PC-9 (cell line): Measurements from ENCODE around the gene TBPL2. TPM values are rescaled to one million over a fixed set of nuclear protein-coding genes. Genes with fewer than 3 reads are reported as not detected.

Source experiments
- BruUV-seq: library from RNA; stranded (reverse); fragments of 400-500 nt; replicated peaks from 2 replicates; lab custom pipeline; 2021; lab: Mats Ljungman, UMichigan
- CTCF ChIA-PET: fragments of 300-600 bp; sonication (Branson Sonifier 250); formaldehyde crosslinking; loops from one replicate; lab custom pipeline; 2022; ENCODE audit warnings: antibody characterized with exemption; lab: Charles Lee
- POLR2A ChIA-PET: fragments of 300-600 bp; sonication (Branson Sonifier 250); formaldehyde crosslinking; loops from one replicate; lab custom pipeline; 2022; ENCODE audit warnings: antibody characterized with exemption; ENCODE audit not compliant: unreplicated experiment; lab: Charles Lee
- DNase-seq, 2 experiments: peaks; one replicate each; pipeline versions ENCODE4 v3.0.0 to v3.0.0-alpha.2; 2015 to 2022; ENCODE audit warnings: mixed read lengths in 1 of 2
- H2AFZ ChIP-seq: fragments of 200-600 bp; sonication (generic); 2 replicates; pipeline ENCODE4 v1.8.1; 2017; ENCODE audit warnings: antibody characterized with exemption
- H3F3A ChIP-seq: fragments of 200-600 bp; sonication (generic); 2 replicates; pipeline ENCODE4 v1.8.1; 2017; ENCODE audit warnings: antibody characterized with exemption, mild to moderate bottlenecking, low read depth; ENCODE audit not compliant: insufficient read depth
- H3K27ac ChIP-seq: fragments of 200-600 bp; sonication (generic); 2 replicates; pipeline ENCODE4 v1.6.1; 2016; ENCODE audit warnings: mixed run types
- H3K27me3 ChIP-seq: fragments of 200-600 bp; sonication (generic); 2 replicates; pipeline ENCODE4 v1.6.1; 2016; ENCODE audit warnings: low read depth, mixed run types; ENCODE audit not compliant: insufficient read depth
- H3K36me3 ChIP-seq: fragments of 200-600 bp; sonication (generic); 2 replicates; pipeline ENCODE4 v1.6.1; 2016; ENCODE audit warnings: low read depth, mixed run types
- H3K4me1 ChIP-seq: fragments of 200-600 bp; sonication (generic); replicated peaks from 2 replicates; pipeline ENCODE4 v1.6.1; 2016; ENCODE audit warnings: mixed run types; ENCODE audit not compliant: insufficient read depth
- H3K4me2 ChIP-seq: fragments of 200-600 bp; sonication (generic); 2 replicates; pipeline ENCODE4 v1.6.1; 2017; ENCODE audit warnings: mixed run types
- H3K4me3 ChIP-seq: fragments of 200-600 bp; sonication (generic); 2 replicates; pipeline ENCODE4 v1.6.1; 2016; ENCODE audit warnings: mixed run types
- H3K79me2 ChIP-seq: fragments of 200-600 bp; sonication (generic); 2 replicates; pipeline ENCODE4 v1.6.1; 2017; ENCODE audit warnings: low read depth, mixed run types
- H3K9me2 ChIP-seq: fragments of 200-600 bp; sonication (generic); 2 replicates; pipeline ENCODE4 v1.8.1; 2017; ENCODE audit warnings: mild to moderate bottlenecking; ENCODE audit not compliant: insufficient read depth
- H3K9me3 ChIP-seq: fragments of 200-600 bp; sonication (generic); 2 replicates; pipeline ENCODE4 v1.8.1; 2016; ENCODE audit warnings: low read depth; ENCODE audit not compliant: insufficient read depth
- H4K20me1 ChIP-seq: fragments of 200-600 bp; sonication (generic); 2 replicates; pipeline ENCODE4 v1.8.1; 2017; ENCODE audit not compliant: insufficient read depth
- CTCF ChIP-seq: fragments of 200-600 bp; sonication (generic); conservative IDR thresholded peaks from 2 replicates; pipeline ENCODE4 v1.6.1; 2017; ENCODE audit warnings: mixed run types, antibody characterized with exemption, mild to moderate bottlenecking, moderate library complexity
- EZH2 ChIP-seq: fragments of 200-600 bp; sonication (generic); IDR thresholded peaks from 2 replicates; pipeline ENCODE4 v1.8.0; 2017; ENCODE audit warnings: antibody characterized with exemption, low read depth
- intact Hi-C: fragments of 100-400 bp; cut with micrococcal nuclease; formaldehyde crosslinking; loops from one replicate; pipeline ENCODE4 v1.10.0; 2022; ENCODE audit not compliant: unreplicated experiment
- total RNA-seq: library from RNA; stranded (reverse); gene quantifications from 2 replicates; pipeline ENCODE4 v1.2.3, GENCODE V29; 2021

The TBPL2 gene
- total RNA-seq, 1 experiment from 2014 or later: not detected

- Histone ChIP-seq H3K4me1 (peaks cover 12% of the 10 kb centered on the region; the same call in 1 of the 2 replicates), H3F3A (0 out of 2 replicates have a peak, but pooled peaks cover 4% of the 10 kb centered on the region), H3K27me3 (no peaks in the 10 kb centered on the region), H2AFZ (no peak overlapping the region), H3K9me2 (no peaks in the 10 kb centered on the region), H3K36me3 (no peaks in the 10 kb centered on the region), H4K20me1 (peaks cover 12% of the 10 kb centered on the region), H3K27ac (peak overlapping the region; percentile 25; the same call in 1 of the 2 replicates), H3K4me3 (no peak overlapping the region), H3K9me3 (no peaks in the 10 kb centered on the region), H3K79me2 (peaks cover 46% of the 10 kb centered on the region), H3K4me2 (no peak overlapping the region)
- peak; percentile 30 to 62 for DNase-seq
- TF ChIP-seq EZH2 (no peak), CTCF (no peak)
- no TSS peak for BruUV-seq
- ChIA-PET CTCF (interaction anchor here (0.8 kb wide), 1 partner anchor 128 kb away, joined by 3 read pairs; no protein-coding TSS in a partner anchor), POLR2A (interaction anchor here (0.7 kb wide), 1 partner anchor 890 kb away, joined by 5 read pairs; no protein-coding TSS in a partner anchor)
- intact Hi-C loops: no loop called here
These were observed 41.7 kb downstream of the TBPL2 start for GRCh38 chr14:55398679-55399078.

DNA sequence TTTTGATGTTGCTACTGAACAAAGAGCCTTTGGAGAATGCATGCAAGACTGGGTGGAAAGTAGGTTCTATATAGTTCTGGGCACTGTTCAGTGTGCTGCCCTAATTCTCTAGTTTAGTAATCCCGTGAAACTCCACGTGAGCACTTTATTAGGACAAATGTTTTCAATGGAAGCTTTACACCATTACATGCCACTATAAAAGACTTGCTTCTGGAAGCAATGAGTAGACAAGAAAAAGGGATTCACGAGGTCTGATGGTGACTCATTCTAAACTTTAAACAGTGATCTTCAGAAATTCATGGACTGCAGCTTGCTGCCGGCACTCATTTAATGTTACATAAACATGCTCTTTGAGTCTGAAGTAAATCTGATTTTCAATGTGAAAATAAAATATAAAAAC, 51.1 kb downstream of the TBPL2 start:
- Histone ChIP-seq H3K4me2 (no peak overlapping the region), H3K9me2 (no peaks in the 10 kb centered on the region), H3F3A (peaks cover 14% of the 10 kb centered on the region; the same call in 1 of the 2 replicates), H3K36me3 (peaks cover 8% of the 10 kb centered on the region; the same call in 1 of the 2 replicates), H3K4me3 (no peak overlapping the region), H4K20me1 (0 out of 2 replicates have a peak, but pooled peaks cover 4% of the 10 kb centered on the region), H2AFZ (no peak overlapping the region), H3K79me2 (no peaks in the 10 kb centered on the region), H3K4me1 (0 out of 2 replicates have a peak, but pooled peaks cover 6% of the 10 kb centered on the region), H3K27ac (no peak overlapping the region), H3K27me3 (no peaks in the 10 kb centered on the region), H3K9me3 (no peaks in the 10 kb centered on the region)
- intact Hi-C loops: no loop called here
- CTCF ChIA-PET: no interaction called here
- BruUV-seq: no TSS peak
- POLR2A ChIA-PET: no interaction called here
- TF ChIP-seq CTCF (no peak), EZH2 (no peak)
- no peak for DNase-seq

GRCh38 chr14:55388160-55388559, 52.3 kb downstream of the TBPL2 start:
- Histone ChIP-seq H3K9me2 (no peaks in the 10 kb centered on the region), H3K79me2 (no peaks in the 10 kb centered on the region), H3K36me3 (peaks cover 8% of the 10 kb centered on the region; the same call in 1 of the 2 replicates), H3K9me3 (no peaks in the 10 kb centered on the region), H3K4me2 (no peak overlapping the region), H3F3A (peaks cover 14% of the 10 kb centered on the region; the same call in 1 of the 2 replicates), H3K27ac (no peak overlapping the region), H3K27me3 (no peaks in the 10 kb centered on the region), H3K4me3 (no peak overlapping the region), H4K20me1 (0 out of 2 replicates have a peak, but pooled peaks cover 4% of the 10 kb centered on the region), H3K4me1 (0 out of 2 replicates have a peak, but pooled peaks cover 6% of the 10 kb centered on the region), H2AFZ (no peak overlapping the region)
- no TSS peak for BruUV-seq
- no peak for TF ChIP-seq CTCF
- no peak for TF ChIP-seq EZH2
- DNase-seq: no peak
- CTCF ChIA-PET: no interaction called here
- intact Hi-C loops: no loop called here
- POLR2A ChIA-PET: no interaction called here
